GM23248 (cell line): ENCODE results near the gene RCAN1. TPM values are rescaled to one million over a fixed set of nuclear protein-coding genes. Genes with fewer than 3 reads are reported as not detected.

Source experiments
- DNase-seq: peaks from one replicate; pipeline ENCODE4 v3.0.0-alpha.2; 2015
- H2AFZ ChIP-seq: fragments of 200-600 bp; sonication (generic); 2 replicates; pipeline ENCODE4 v1.6.1; 2016; ENCODE audit warnings: antibody characterized with exemption
- H3F3A ChIP-seq: fragments of 200-600 bp; sonication (generic); 2 replicates; pipeline ENCODE4 v1.6.1; 2016; ENCODE audit warnings: mild to moderate bottlenecking, antibody characterized with exemption, mixed run types; ENCODE audit not compliant: insufficient read depth
- H3K27ac ChIP-seq: fragments of 200-600 bp; sonication (generic); 2 replicates; pipeline ENCODE4 v1.5.1; 2016; ENCODE audit warnings: mild to moderate bottlenecking
- H3K27me3 ChIP-seq: fragments of 200-600 bp; sonication (generic); replicated peaks from 2 replicates; pipeline ENCODE4 v1.6.1; 2016; ENCODE audit warnings: mild to moderate bottlenecking; ENCODE audit not compliant: insufficient read depth
- H3K36me3 ChIP-seq: fragments of 200-600 bp; sonication (generic); 2 replicates; pipeline ENCODE4 v1.6.1; 2016; ENCODE audit warnings: low read depth, mild to moderate bottlenecking
- H3K4me1 ChIP-seq: fragments of 200-600 bp; sonication (generic); 2 replicates; pipeline ENCODE4 v1.6.1; 2016; ENCODE audit warnings: mild to moderate bottlenecking; ENCODE audit not compliant: insufficient read depth
- H3K4me2 ChIP-seq: fragments of 200-600 bp; sonication (generic); one replicate; pipeline ENCODE4 v1.6.1; 2016; ENCODE audit warnings: mild to moderate bottlenecking; ENCODE audit not compliant: unreplicated experiment
- H3K4me3 ChIP-seq: fragments of 200-600 bp; sonication (generic); 2 replicates; pipeline ENCODE4 v1.5.1; 2016; ENCODE audit warnings: mild to moderate bottlenecking
- H3K79me2 ChIP-seq: fragments of 200-600 bp; sonication (generic); 2 replicates; pipeline ENCODE4 v1.6.1; 2016; ENCODE audit warnings: mild to moderate bottlenecking; ENCODE audit not compliant: insufficient read depth
- H3K9ac ChIP-seq: fragments of 200-600 bp; sonication (generic); 2 replicates; pipeline ENCODE4 v1.6.1; 2016; ENCODE audit warnings: mild to moderate bottlenecking
- H3K9me2 ChIP-seq: fragments of 200-600 bp; sonication (generic); 2 replicates; pipeline ENCODE4 v1.6.1; 2016; ENCODE audit warnings: mixed run types, mild to moderate bottlenecking, moderate library complexity; ENCODE audit not compliant: insufficient read depth
- H3K9me3 ChIP-seq: fragments of 200-600 bp; sonication (generic); one replicate; pipeline ENCODE4 v1.6.1; 2017; ENCODE audit warnings: low read depth
- H4K20me1 ChIP-seq: fragments of 200-600 bp; sonication (generic); 2 replicates; pipeline ENCODE4 v1.6.0; 2016; ENCODE audit not compliant: insufficient read depth
- EZH2 ChIP-seq: fragments of 200-600 bp; sonication (generic); IDR thresholded peaks from 2 replicates; pipeline ENCODE4 v1.6.1; 2018; ENCODE audit warnings: antibody characterized with exemption, mild to moderate bottlenecking; ENCODE audit not compliant: insufficient read depth, poor library complexity, severe bottlenecking
- EZH2phosphoT487 ChIP-seq: fragments of 200-600 bp; sonication (generic); IDR thresholded peaks from 2 replicates; pipeline ENCODE4 v1.6.1; 2018; ENCODE audit warnings: antibody characterized with exemption, moderate library complexity, mild to moderate bottlenecking, low read depth; ENCODE audit not compliant: insufficient read depth
- WGBS, 2 experiments: methylation state at CpG; one replicate each; pipeline ENCODE4 v1.1.6; 2015 to 2017; ENCODE audit warnings: low lambda C conversion rate in 2 of 2, low coverage in 1 of 2; ENCODE audit errors: missing lambda C conversion rate in 2 of 2; 5-methylcytosine and 5-hydroxymethylcytosine counted together
- in situ Hi-C: fragments of 300-500 bp; cut with MboI; formaldehyde crosslinking; loops from 2 replicates; pipeline ENCODE4 v1.15.0; 2020
- polyA plus RNA-seq: library from polyadenylated mRNA; unstranded; fragments of >200 nt; fragmentation: Nextera tagmentation; extraction: Ambion mirVana; gene quantifications from 2 replicates; pipeline ENCODE4 v1.2.1, GENCODE V29; 2016
- total RNA-seq: library from RNA; depleted of rRNA; stranded (reverse); fragments of >200 nt; shearing (Covaris generic); gene quantifications from 2 replicates; pipeline ENCODE4 v1.2.3, GENCODE V29; 2014

The RCAN1 gene
- total and polyA plus RNA-seq, 2 experiments from 2014 or later = 65.9 to 76.3 TPM

DNA sequence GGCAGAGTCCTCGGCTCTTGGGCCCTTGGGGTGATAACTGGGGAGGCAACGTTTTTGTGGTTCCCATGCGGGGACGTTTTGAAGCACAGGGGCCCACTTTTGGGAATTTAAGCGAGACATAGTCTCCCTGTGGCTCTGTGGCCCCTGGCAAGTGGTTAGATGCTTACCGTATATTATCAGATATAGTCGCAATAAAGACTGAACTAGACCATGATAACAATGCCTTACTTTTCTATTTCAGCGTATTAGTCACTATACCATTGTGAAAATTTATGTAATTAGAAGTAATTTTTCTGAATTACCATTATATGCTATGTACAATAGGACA, 538 bp upstream of the RCAN1 start:
- peak overlapping the region; percentile 90 for H3K4me2 ChIP-seq
- in situ Hi-C loops = no loop called here
- 0 to 2% methylated on average over 8 of the region's 8 CpGs for WGBS, 2 experiments
- no peaks in the 10 kb centered on the region for H3K36me3 ChIP-seq
- H3K9me3 ChIP-seq = no peaks in the 10 kb centered on the region
- no peaks in the 10 kb centered on the region for H4K20me1 ChIP-seq
- H3K9me2 ChIP-seq = no peaks in the 10 kb centered on the region
- TF ChIP-seq EZH2phosphoT487 = no peak
- no peak for TF ChIP-seq EZH2
- peak overlapping the region; percentile 90 for H3K4me3 ChIP-seq
- H3K79me2 ChIP-seq = peaks cover 8% of the 10 kb centered on the region; the same call in 1 of the 2 replicates
- no peaks in the 10 kb centered on the region for H3F3A ChIP-seq
- peak overlapping the region; percentile 55 for H3K9ac ChIP-seq
- peaks cover 3% of the 10 kb centered on the region; the same call in 1 of the 2 replicates for H3K4me1 ChIP-seq
- no peak for DNase-seq
- H3K27ac ChIP-seq = no peak overlapping the region
- H2AFZ ChIP-seq = peak overlapping the region; percentile 98
- H3K27me3 ChIP-seq = 0 out of 2 replicates have a peak, but pooled peaks cover 4% of the 10 kb centered on the region

DNA sequence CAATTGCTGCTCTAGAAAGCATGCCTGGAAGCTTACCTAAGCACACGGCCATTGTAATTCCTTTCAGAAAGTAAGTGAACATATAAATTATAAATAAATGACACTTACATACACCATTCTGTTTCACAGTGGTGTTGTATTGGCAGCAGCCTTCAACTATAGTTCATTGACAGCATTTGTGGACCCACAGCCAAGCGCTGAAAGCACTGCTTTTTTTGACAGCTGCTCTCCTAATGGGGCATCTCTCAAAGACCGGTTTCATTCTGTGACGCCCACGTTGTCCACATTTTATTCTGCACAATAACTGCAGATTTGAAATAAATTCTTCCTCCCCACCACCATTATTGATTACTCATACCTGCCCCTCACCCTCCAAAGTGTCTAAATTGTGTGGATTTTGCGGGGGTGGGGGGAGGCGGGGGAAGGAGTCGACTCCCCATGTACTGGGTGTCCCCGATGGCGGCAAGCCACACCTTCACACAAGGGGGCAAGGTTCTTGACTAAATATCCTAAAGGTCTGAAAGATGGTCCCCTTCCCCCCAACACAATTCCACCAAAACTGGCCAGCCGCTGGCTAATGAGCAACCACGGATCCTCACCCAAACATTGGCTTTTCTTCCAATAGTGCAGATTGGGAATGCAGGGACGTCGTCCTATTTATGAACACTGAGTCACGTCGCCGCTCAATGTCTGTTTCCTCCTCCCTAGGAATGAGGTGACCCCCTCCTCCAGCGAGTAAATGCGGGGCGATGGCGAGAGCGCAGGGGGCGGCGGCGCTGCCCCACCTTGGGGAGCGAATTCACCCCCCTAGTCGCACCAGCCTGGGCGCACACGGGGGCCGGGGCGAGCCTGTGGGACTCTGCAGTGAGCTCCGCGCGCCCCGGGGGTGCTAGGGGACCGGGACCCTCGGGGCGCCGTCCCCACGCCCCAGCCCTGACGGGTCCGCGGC, 960 bp downstream of the RCAN1 start:
- WGBS, 2 experiments = 6 to 7% methylated on average over 28 of the region's 43 CpGs
- DNase-seq = peak; percentile 62
- Histone ChIP-seq H3K4me3 (peak overlapping the region; percentile 90), H3K27ac (no peak overlapping the region), H3K36me3 (no peaks in the 10 kb centered on the region), H3K4me2 (peak overlapping the region; percentile 93), H2AFZ (peak overlapping the region; percentile 98), H3K27me3 (no peaks in the 10 kb centered on the region), H3K9ac (peak overlapping the region; percentile 61), H3F3A (no peaks in the 10 kb centered on the region), H3K79me2 (peaks cover 8% of the 10 kb centered on the region; the same call in 1 of the 2 replicates), H3K4me1 (peaks cover 3% of the 10 kb centered on the region; the same call in 1 of the 2 replicates), H3K9me2 (no peaks in the 10 kb centered on the region), H4K20me1 (no peaks in the 10 kb centered on the region), H3K9me3 (no peaks in the 10 kb centered on the region)
- in situ Hi-C loops = no loop called here
- no peak for TF ChIP-seq EZH2

DNA sequence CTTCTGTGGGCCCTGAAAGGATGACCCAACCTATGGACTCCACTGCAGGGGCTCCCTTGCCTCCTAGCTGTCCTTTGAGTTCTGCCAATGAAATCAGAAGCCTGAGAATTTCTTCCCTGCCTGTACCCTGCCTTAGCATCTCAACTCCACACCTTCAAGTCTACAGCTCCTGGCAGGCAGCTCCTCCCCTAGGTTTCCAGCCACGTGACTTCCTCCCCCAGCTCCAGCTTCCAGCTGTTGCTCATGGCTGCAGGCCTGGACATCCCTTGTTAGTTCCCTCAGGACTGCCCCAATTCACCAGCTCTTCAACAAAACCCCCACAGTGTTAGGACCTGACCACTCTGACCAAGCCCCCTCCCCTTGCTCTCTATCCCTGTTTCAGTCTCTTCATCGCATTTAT, 2.4 kb downstream of the RCAN1 start:
- DNase-seq = peak; percentile 17
- H3F3A ChIP-seq = no peaks in the 10 kb centered on the region
- WGBS, 2 experiments = 58 to 63% methylated on average over 2 of the region's 2 CpGs

DNA sequence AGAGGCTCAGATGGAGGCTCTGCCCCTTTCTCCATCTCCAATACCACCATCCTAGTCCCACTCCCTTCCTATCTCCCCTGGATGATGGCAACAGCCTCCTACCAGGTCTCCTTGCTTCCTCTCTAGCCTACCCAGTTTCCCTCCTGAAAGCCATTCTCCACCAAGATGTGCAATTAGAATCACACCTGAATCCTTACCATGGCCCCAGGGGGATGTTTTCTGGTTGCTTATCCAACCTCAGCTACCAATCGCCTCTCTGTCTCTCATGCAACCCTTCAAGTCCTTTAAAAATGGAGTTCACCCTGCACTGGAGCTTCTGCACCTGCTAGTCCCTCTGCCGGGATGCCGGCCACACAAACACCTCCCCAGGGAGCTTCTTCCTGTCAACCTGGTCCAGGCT, 2.9 kb downstream of the RCAN1 start:
- H3K79me2 ChIP-seq = peaks cover 8% of the 10 kb centered on the region; the same call in 1 of the 2 replicates
- in situ Hi-C loops = no loop called here
- no peaks in the 10 kb centered on the region for H3K36me3 ChIP-seq
- no peaks in the 10 kb centered on the region for H3K9me3 ChIP-seq
- no peaks in the 10 kb centered on the region for H3K9me2 ChIP-seq
- no peak for DNase-seq
- H4K20me1 ChIP-seq = no peaks in the 10 kb centered on the region
- no peak overlapping the region for H3K4me3 ChIP-seq
- H3K4me2 ChIP-seq = no peak overlapping the region
- 87 to 93% methylated on average over 3 of the region's 3 CpGs for WGBS, 2 experiments
- no peak overlapping the region for H2AFZ ChIP-seq
- no peaks in the 10 kb centered on the region for H3K27me3 ChIP-seq
- no peak overlapping the region for H3K9ac ChIP-seq
- TF ChIP-seq EZH2 = no peak
- no peak for TF ChIP-seq EZH2phosphoT487
- H3K27ac ChIP-seq = no peak overlapping the region
- peaks cover 3% of the 10 kb centered on the region; the same call in 1 of the 2 replicates for H3K4me1 ChIP-seq
- H3F3A ChIP-seq = no peaks in the 10 kb centered on the region

More for the DNA sequence above, 2.4 kb downstream of the RCAN1 start:
- Histone ChIP-seq H3K9me2 (no peaks in the 10 kb centered on the region), H2AFZ (no peak overlapping the region), H4K20me1 (no peaks in the 10 kb centered on the region), H3K4me2 (no peak overlapping the region), H3K9ac (no peak overlapping the region), H3K27me3 (no peaks in the 10 kb centered on the region), H3K27ac (no peak overlapping the region), H3K4me1 (peaks cover 3% of the 10 kb centered on the region; the same call in 1 of the 2 replicates), H3K9me3 (no peaks in the 10 kb centered on the region), H3K79me2 (peaks cover 8% of the 10 kb centered on the region; the same call in 1 of the 2 replicates), H3K36me3 (no peaks in the 10 kb centered on the region), H3K4me3 (no peak overlapping the region)
- no peak for TF ChIP-seq EZH2
- no peak for TF ChIP-seq EZH2phosphoT487
- in situ Hi-C loops = no loop called here
